ENCODE results near the gene TPBGL.

The TPBGL gene, protein sequence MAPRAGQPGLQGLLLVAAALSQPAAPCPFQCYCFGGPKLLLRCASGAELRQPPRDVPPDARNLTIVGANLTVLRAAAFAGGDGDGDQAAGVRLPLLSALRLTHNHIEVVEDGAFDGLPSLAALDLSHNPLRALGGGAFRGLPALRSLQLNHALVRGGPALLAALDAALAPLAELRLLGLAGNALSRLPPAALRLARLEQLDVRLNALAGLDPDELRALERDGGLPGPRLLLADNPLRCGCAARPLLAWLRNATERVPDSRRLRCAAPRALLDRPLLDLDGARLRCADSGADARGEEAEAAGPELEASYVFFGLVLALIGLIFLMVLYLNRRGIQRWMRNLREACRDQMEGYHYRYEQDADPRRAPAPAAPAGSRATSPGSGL

DNA sequence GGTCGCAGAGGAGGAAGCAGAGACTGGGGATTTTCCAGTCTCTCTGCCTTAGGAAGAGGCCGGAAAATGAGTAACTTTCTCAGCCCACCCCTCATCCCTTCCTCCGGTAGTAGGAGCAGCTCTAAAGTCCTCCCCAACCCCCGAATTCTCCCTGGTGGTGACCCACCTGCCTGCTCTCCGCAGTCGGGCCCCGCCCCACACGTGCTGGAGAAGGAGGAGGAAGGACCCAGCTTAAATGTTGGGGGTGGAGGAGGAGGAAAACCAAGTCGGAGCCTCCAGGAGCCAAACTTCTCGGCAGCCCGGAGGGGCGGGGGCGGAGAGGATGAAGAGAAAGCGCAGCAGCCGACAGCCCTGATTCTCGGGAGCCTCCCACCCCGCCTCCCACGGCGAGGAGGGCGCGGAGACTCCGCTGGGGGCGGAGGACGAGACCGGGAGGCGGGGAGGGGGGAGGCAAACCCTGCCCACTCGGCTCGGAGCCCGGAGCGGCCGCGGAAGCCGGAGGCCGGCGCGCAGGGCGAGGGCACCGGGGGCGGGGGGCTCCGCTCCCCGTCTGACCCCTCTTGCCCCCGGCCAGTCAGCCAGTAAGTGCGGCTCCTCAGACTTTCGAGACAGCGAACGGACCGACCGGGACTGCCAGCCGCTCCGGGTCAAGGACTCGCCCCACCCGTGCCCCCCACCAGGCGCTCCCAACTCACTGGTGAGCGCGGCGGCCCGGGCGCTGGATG, at the start of gene TPBGL:
Gene TPBGL (plus strand): TSS at position 464 of the 725 bp plus-strand sequence. CDS start 276 bp downstream, outside the sequence.
- DNase-seq: no peak

DNA sequence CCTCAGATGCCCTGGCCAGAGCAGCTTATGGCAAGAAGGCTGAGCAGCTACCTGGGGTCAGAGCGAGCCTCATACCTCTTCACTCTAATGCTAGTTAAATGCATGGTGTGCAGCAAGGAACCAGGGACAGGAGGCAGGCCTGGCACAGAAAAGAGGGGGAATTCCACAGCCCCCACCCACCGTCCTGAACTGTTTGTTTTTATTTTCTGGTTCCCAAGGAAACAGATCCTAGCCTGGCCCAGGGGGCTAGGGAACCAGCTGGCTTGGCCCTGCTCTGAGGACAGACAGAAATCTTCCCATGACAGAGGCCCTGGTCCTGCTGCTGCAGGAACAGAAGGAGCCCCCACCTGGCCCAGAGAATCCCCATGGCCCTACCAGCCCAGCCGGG, 49.2 kb upstream of the TPBGL start:
- no peak for DNase-seq

DNA sequence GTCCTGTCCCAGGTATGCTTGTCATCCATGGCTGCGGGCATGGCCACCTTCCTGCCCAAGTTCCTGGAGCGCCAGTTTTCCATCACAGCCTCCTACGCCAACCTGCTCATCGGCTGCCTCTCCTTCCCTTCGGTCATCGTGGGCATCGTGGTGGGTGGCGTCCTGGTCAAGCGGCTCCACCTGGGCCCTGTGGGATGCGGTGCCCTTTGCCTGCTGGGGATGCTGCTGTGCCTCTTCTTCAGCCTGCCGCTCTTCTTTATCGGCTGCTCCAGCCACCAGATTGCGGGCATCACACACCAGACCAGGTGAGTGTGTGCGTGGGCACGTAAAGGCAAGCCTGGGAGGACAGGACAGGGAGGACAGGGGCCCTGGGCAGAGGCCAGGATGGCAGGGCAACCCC, 47.3 kb upstream of the TPBGL start:
- no peak for DNase-seq

DNA sequence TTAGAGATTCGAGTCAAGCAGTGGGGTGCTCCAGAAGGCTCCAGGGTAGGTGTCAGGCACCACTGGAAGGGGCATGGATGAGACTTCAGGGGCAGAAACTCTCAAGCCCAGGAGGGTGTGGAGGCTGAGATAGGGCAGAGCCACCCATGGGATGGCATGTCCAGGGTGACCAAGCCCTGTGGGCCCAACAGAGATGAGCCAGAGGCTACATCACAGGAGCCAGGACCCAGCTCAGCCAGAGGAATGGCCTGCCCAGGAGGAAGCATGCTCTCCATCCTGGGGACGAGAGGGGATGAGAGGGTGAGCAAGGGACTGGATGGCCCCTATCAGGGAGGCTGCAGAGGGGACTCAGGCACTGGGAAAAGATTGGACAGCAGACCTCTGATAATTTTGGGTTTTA, 46.9 kb upstream of the TPBGL start:
- DNase-seq: no peak

DNA sequence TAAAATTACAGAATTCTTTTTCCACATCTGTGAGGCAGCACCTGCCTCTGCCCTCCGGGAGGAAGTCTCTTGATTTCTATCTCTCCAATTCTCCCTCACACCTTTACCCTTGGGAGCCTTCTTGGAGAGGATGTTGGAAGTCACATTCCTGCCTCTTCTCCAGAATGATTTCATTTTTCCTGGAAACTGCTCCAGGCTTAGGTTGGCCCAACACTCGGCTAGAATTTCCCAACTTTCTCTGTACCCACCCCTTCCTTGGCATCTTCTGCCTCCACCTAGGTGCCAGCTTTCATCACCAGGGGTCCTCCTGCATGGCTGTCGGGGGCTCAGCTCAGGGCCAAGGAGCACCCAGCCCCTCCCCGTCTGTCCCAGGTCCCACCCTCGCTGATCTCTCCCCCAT, 46.4 kb upstream of the TPBGL start:
- no peak for DNase-seq

DNA sequence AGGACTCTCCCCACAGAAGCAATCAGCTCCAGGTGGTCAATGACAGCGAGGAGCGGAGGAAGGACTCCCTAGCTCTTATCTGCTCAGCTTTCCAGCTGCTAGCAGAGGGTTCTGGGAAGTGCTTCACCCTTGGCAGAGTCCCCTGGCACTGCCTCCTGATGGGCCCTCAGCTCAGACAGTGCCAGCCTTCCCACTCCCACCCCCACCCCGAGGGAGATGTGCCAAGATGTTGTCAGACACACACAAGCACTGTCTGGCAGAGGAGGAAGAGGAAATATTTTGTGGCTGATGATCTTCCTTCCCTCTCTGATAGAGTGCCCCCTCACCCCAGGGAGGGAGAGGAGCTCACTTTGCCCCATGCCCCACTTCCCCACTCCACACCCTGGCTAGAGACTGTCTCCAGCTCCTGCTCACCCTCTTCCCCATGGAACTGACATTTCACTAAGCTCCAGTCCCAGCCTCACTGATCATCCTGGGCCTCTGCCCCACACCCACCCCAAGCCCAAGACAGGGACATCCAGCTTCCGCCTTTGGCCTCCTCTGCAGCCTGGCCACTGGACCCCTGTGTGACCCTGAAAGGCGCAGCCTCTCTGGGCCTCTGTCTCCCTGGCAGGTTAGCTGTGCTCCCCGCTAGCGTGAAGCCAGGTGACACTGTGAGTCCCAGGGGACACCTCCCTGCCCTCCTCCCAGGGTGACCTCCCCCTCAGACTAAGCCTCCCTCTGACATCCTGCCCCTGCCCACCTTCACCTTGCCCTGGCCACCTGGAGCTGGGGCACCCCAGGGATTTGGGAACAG, 45.2 kb upstream of the TPBGL start:
- no peak for DNase-seq

DNA sequence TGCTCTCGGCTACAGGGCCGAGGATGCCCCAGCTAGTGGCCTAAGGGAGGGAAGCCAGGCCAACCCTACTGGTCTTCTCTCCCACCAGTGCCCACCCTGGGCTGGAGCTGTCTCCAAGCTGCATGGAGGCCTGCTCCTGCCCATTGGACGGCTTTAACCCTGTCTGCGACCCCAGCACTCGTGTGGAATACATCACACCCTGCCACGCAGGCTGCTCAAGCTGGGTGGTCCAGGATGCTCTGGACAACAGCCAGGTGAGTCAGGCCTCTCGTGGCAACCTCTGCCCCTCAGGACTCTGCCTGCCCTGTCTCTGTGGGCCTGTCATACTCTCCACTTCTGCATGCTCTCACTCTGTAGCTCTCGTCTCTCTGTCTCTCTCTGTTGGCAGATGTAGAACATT, 44.1 kb upstream of the TPBGL start:
- no peak for DNase-seq

DNA sequence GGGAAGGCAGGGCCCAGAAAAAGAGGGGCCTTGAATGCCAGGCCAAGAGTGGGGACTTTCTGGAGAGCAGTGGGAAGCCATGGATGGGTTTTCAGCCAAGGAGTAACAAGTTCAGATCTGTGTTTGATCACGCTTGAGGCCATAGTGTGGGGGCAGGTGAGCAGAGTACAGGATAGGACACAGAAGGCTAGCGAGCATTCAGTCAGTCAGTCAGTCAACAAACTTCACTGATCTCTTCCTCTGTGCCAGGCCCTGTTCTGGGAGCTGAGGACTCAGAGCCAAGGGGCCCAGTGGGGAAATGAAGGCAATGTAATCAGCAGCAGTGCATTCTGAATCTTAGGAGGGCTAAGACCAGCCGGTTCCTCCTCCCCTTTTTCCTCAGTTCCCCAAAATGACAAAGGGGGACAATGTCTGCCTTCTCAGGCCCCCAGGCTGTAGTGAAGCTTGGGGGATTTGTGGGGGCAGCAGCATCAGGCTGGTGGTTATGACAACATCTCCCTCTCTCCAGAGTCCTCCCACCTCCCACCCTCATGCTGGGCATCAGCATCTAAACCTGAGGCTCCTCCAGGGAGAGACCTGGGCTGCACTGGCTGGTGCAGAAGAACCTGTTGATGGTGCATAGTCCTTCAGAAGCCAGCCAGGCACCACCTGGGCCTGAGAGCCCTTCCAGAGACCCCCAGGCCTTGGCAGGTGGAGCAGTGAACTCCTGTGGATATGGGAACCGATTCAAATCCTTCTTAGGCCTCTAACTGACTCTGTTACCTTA, 42.9 kb upstream of the TPBGL start:
- DNase-seq: no peak

DNA sequence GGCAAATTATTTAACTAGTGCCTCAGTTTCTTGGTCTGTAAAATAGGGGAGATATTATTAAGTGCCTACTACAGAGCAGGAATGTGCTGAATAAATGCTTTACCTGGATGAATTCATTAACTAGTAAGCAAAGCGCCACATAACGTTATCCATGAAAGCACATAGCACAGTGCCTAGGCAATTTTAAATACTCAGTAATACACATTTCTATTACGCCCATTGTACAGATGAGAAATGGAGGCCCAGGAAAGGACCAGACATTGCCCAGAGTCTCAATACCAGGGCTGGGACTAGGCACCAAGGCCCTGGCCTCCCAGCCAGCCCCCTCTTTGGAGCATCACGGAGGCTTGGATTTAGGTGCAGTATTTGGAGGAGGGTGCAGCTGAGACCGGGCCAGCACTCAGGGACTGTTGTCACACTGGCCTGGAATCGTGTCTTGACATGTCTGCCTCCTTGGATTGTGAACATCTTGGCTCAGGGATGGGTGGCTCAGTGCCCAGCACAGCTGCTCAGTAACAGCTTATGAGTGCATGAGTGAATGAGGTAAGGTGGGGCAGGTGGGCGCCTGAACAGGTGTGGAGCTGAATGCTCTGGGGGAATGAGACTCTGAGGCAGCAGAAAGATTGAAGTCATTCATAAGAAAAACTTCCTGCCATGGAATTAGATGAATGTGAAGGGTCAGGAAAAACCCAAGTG, 42.1 kb upstream of the TPBGL start:
- no peak for DNase-seq

DNA sequence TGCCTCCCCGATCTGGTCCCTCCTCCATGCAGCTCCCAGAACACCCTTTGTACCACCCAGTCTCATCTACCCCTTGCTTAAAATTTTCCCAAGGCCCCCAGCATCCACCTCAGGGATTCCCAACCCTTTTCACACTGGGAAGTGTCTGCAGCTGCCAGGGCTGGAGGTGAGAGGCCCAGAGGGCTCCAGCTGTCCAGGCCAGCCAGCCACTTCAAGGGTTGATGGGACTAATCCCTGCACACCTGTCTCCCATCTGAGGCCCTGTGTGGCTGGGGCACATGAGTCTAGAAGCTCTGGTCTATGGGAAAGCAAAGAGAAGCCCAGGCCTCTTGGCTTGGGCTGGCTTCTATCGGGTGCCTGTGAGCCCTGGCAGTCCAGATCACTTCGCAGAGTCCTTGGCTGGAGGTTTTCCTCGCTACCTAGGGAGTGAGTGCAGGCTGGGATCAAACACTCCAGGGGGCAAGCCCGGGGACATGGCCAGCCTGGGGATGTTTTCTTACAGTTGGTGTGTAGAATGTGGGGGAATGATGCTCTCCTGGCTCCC, 41.1 kb upstream of the TPBGL start:
- DNase-seq: no peak

DNA sequence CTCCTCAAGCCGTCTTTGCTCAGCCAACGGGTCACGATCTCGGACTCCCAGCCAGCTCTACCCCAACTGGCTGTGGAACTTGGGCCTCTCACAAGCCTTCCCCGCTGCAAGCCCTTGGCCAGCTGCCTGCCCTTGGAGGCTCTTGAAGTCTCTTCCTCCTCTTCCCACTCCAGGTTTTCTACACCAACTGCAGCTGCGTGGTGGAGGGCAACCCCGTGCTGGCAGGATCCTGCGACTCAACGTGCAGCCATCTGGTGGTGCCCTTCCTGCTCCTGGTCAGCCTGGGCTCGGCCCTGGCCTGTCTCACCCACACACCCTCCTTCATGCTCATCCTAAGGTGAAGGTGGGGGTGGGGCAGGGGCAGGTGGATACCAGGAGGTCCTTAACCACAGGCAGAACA, 40.5 kb upstream of the TPBGL start:
- DNase-seq: no peak

DNA sequence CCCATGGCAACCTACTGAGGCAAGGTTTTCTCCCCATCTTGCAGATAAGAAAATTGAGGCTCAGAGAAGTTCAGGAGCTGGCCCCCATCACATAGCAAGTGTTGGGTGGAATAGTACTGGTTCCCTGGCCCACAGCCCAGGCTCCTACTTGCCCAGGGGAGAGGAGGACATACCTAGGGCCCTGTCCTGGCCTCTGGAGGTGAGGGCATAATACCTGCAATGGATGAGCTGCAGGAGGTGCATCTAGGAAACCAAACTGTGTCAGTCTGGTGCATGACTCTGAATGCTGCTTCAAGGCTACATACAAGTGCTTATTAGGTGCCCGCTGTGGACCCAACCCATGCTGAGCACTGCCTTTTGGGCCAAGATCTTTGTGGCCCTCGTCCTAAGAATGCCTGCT, 40.0 kb upstream of the TPBGL start:
- DNase-seq: no peak

DNA sequence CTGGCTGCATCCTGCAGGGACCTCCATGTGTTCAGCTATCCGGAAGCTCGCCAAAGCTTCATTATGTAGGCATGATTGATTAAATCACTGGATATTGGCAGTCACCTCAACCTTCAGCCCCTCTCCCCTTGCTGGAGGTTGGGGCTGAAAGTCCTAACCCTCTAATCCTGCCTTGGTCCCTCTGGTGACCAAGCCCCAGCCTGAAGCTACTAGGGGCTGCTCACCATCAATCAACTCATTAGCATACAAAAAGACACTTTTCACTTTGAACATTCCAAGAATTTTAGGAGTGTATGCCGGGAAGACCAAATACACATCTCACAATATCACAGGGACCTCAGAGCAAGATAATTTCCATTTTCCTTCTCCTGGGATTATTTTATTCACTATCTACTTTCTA, 38.8 kb upstream of the TPBGL start:
- DNase-seq: no peak

DNA sequence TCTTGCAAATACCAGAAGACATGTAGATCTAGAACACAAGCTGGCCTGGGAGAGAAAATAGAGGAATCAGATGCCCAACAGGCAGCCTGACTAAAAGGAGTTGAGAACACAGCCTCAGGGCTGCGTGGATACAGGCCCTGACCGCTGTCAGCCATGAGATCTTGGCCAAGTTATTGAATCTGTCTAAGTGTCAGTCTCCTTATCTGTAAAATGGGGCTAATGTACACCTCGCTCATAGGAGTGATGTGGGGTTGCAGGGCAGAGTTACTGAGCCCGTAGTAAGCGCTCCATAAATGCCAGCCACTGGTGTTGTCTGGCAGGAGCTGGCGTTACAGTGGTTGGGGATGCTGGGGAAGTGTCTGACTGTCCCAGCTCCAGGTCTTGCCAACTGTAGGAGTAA, 38.4 kb upstream of the TPBGL start:
- no peak for DNase-seq

DNA sequence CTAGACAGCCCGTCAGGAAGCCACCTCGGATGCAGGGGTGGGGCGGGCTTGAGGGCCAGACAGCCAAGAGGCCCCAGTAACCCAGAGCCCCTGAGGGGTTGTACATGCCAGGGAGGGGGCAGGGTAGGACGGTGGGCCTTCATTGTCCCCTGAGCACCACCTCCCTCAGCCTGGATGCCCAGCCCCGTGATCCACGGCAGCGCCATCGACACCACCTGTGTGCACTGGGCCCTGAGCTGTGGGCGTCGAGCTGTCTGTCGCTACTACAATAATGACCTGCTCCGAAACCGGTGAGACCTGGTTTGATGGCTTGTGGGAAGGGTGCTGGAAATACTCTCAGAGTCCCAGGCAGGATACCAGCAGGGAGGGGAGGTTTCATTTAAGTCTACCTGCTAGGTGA, 37.4 kb upstream of the TPBGL start:
- DNase-seq: no peak

DNA sequence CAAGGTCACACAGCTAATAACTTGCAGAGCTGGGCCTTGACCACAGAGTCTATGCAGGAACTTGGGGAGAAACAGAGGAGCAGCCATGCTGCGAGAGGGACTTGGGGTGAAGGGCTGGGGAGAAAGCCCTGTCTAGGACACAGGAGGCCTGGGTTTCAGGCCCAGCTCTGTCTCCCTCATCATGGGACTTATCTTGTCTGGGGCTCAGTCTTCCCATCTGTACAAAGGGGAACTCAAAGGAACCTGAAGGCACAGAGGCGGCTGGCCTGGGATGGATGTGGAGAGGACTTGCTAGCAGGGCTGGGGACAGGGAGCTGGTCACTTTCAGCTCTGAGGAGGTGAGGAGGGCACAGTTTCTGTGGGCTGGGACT, 36.9 kb upstream of the TPBGL start:
- no peak for DNase-seq

DNA sequence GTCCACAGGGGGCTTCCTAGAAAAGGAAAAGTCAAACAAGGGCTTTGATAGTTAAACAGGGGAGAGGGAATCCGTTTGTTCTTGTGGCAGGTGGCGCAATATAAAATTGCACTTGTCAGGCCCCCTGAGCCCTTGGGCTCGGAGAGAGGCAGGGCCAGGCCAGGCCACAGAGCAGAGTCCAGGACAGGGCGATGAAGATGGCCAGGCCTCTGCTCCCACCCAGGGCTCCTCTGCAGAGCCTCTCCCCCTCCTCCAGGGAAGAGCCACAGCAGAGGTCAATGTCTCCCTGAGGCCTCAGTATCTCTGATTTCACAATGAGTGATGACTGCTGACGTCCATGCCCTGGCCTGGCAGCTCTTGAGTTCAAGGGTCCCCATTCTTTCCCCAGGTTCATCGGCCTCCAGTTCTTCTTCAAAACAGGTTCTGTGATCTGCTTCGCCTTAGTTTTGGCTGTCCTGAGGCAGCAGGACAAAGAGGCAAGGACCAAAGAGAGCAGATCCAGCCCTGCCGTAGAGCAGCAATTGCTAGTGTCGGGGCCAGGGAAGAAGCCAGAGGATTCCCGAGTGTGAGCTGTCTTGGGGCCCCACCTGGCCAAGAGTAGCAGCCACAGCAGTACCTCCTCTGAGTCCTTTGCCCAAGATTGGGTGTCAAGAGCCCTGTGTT, 36.4 kb upstream of the TPBGL start:
- DNase-seq: no peak

DNA sequence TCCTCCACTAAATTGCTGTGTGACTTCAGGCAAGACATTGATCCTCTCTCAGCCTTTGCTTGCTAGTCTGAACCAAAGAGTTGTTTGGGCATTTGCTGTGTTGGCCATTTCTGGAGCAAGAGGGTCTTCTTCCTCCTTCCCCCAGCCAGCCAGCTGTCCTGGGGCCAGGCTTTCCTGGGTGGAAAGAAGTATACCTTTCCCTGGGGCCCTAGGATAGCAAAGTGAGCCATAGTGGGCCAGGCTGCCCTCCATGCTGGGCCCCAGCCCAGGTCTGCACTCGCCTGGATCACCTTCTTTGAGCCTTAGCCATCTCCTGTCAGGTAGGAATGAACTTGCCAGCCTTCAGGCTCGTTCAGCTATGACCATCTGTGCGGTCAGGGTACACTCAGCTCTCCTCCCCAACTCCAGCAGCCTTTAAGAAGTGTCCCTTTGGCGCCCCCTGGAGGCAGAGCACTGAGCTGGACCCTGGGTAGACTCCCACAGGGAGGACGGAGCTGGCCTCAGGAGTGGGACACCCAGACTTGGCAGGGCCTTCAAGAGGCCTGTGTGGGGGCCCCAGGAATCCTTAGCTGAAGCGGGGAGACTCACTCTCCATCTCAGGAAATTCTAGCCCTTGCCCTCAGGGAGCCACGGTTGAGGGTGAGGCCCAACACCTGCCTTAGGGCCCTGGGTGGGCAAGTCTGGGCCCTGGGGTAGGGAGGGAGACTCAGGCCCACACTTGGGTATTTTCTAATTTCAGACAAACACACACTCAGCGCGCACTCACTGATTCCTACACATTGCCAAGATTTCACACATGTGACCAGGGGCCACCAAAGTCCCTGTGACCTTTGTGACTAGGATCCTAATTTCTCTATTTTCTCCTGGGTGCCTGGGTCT, 35.6 kb upstream of the TPBGL start:
- DNase-seq: peak; percentile 78

DNA sequence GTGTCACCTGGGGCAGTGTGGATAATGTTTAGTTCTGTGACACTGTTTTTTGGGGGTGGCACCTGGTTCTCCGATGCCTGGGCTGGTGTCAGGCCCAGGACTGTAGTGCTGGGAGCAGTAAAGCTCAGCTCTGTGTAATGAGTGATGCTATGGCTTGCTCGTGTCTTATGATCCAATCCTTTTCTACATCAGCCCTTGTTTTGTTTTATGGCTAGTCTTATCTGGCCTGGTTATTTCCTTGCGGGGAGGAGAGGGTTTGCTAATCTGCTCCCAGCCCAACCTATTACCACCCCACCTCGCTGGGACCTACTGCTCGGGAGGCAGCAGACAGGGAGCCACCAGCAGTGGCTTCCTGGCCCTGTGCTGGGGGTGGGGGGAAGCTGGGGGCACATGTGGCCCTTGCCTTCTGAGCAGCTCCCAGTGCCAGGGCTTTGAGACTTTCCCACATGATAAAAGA, 35.0 kb upstream of the TPBGL start:
- no peak for DNase-seq

DNA sequence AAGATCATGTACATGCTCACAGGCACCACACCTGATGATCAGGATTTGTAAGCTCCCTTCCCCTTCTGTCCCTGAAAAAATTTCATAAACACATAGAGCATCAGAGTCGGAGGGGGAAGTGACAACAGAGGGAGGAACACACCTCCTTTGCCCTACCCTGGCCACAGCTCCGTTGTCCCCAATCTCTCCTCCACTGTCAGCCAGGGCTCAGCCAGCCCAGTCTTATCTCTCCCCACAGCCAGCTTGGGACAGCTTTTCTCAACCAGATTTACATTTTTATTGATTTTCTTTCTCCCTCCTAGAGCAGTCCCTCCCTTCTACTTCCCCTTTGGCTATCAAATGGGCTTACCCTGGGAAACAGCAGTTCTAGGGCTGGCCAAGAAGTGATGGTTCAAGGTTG, 32.1 kb upstream of the TPBGL start:
- DNase-seq: no peak
